Neutrophil (primary cell): Measurements from ENCODE around the gene BDP1.
"Not testable (repeated sequence)": the region's sequence is repeated elsewhere in the genome, so short reads cannot be mapped to it uniquely, and the experiment has no call there.

Experiments used
- H3K27ac ChIP-seq: fragments of 200-600 bp; sonication (generic); 2 replicates; pipeline ENCODE4 v1.5.1; 2016; ENCODE audit warnings: mild to moderate bottlenecking, moderate library complexity
- H3K27me3 ChIP-seq: fragments of 200-600 bp; sonication (generic); 2 replicates; pipeline ENCODE4 v1.6.0; 2016; ENCODE audit warnings: mild to moderate bottlenecking
- H3K36me3 ChIP-seq: fragments of 200-600 bp; sonication (generic); 2 replicates; pipeline ENCODE4 v1.5.1; 2017
- H3K4me1 ChIP-seq, 2 experiments: fragments of 200-600 bp in 1 of 2; sonication (generic) in 1 of 2; 1 replicate in 1 of 2; 2 replicates in 1 of 2; pipeline versions ENCODE4 v1.5.1 to v1.6.1; 2013 to 2016; ENCODE audit warnings: low read depth in 1 of 2, low read length in 1 of 2, mild to moderate bottlenecking in 1 of 2, moderate library complexity in 1 of 2; ENCODE audit not compliant: control insufficient read depth in 1 of 2, insufficient read depth in 1 of 2
- H3K4me3 ChIP-seq, 2 experiments: fragments of 200-600 bp in 1 of 2; sonication (generic) in 1 of 2; 1 replicate in 1 of 2; 2 replicates in 1 of 2; pipeline ENCODE4 v1.5.1; 2013 to 2016; ENCODE audit warnings: low read depth in 1 of 2, low read length in 1 of 2, mild to moderate bottlenecking in 1 of 2, moderate library complexity in 1 of 2
- H3K9me3 ChIP-seq: fragments of 200-600 bp; sonication (generic); 2 replicates; pipeline ENCODE4 v1.5.1; 2016
- CTCF ChIP-seq: fragments of 200-600 bp; sonication (generic); IDR thresholded peaks from 2 replicates; pipeline ENCODE4 v1.5.1; 2016; ENCODE audit warnings: antibody characterized with exemption

BDP1 gene

GRCh38 chr5:71455427-71456361 is at the start of gene BDP1:
TSS of gene BDP1 (plus strand) at chr5:71455651. CDS start at chr5:71455878, 227 bp downstream.
- Histone ChIP-seq H3K27me3 (peaks cover 16% of the 10 kb centered on the region), H3K9me3 (no peaks in the 10 kb centered on the region), H3K4me3 (peak within 1 kb of the TSS; percentile 77 to 79), H3K36me3 (peaks cover 20% of the 10 kb centered on the region), H3K27ac (peak within 1 kb of the TSS; percentile 86), H3K4me1 (peaks cover 11 to 15% of the 10 kb centered on the region in 2 experiments)
- TF ChIP-seq CTCF = no peak

- peaks cover 40% of the 10 kb centered on the region for H3K27me3 ChIP-seq
- H3K4me1 ChIP-seq, H3K9me3 ChIP-seq, H3K36me3 ChIP-seq, H3K4me3 ChIP-seq, H3K27ac ChIP-seq: not testable (repeated sequence)
These were observed 45.4 kb upstream of the BDP1 start for GRCh38 chr5:71410088-71410487.

- not testable (repeated sequence) for H3K9me3 ChIP-seq, H3K4me3 ChIP-seq, H3K27ac ChIP-seq, H3K36me3 ChIP-seq, H3K4me1 ChIP-seq
- peaks cover 35% of the 10 kb centered on the region for H3K27me3 ChIP-seq
These were observed 39.8 kb upstream of the BDP1 start for GRCh38 chr5:71415626-71416025.

- not testable (repeated sequence) for H3K27ac ChIP-seq, H3K36me3 ChIP-seq, H3K9me3 ChIP-seq, H3K4me1 ChIP-seq, H3K4me3 ChIP-seq
- peaks cover 23% of the 10 kb centered on the region for H3K27me3 ChIP-seq
These were observed 37.4 kb upstream of the BDP1 start for GRCh38 chr5:71418026-71418425.

GRCh38 chr5:71421278-71421677 is 34.2 kb upstream of the BDP1 start:
- H3K4me3 ChIP-seq, H3K4me1 ChIP-seq, H3K9me3 ChIP-seq, H3K36me3 ChIP-seq, H3K27ac ChIP-seq: not testable (repeated sequence)
- peaks cover 18% of the 10 kb centered on the region for H3K27me3 ChIP-seq

- not testable (repeated sequence) for H3K4me3 ChIP-seq, H3K27ac ChIP-seq, H3K4me1 ChIP-seq, H3K9me3 ChIP-seq, H3K36me3 ChIP-seq, H3K27me3 ChIP-seq
These were observed 31.6 kb upstream of the BDP1 start for GRCh38 chr5:71423896-71424295.

GRCh38 chr5:71426686-71427474 is 28.6 kb upstream of the BDP1 start:
- not testable (repeated sequence) for H3K4me3 ChIP-seq, H3K27me3 ChIP-seq, H3K4me1 ChIP-seq, H3K9me3 ChIP-seq, H3K27ac ChIP-seq, H3K36me3 ChIP-seq

- H3K9me3 ChIP-seq, H3K27ac ChIP-seq, H3K4me1 ChIP-seq, H3K36me3 ChIP-seq, H3K4me3 ChIP-seq, H3K27me3 ChIP-seq: not testable (repeated sequence)
These were observed 23.0 kb upstream of the BDP1 start for GRCh38 chr5:71432410-71432809.

GRCh38 chr5:71434825-71435224 is 20.6 kb upstream of the BDP1 start:
- H3K9me3 ChIP-seq, H3K36me3 ChIP-seq, H3K4me1 ChIP-seq, H3K27me3 ChIP-seq, H3K27ac ChIP-seq, H3K4me3 ChIP-seq: not testable (repeated sequence)

GRCh38 chr5:71441564-71441963 is 13.9 kb upstream of the BDP1 start:
- not testable (repeated sequence) for H3K36me3 ChIP-seq, H3K4me3 ChIP-seq

GRCh38 chr5:71443891-71444290 is 11.6 kb upstream of the BDP1 start:
- Histone ChIP-seq H3K4me1 (peaks cover 7 to 22% of the 10 kb centered on the region in 2 experiments), H3K27me3 (peaks cover 39% of the 10 kb centered on the region)
- H3K9me3 ChIP-seq, H3K36me3 ChIP-seq, H3K27ac ChIP-seq, H3K4me3 ChIP-seq: not testable (repeated sequence)

More at GRCh38 chr5:71441564-71441963, 13.9 kb upstream of the BDP1 start:
- Histone ChIP-seq H3K27me3 (peaks cover 23% of the 10 kb centered on the region), H3K4me1 (peaks cover 7 to 22% of the 10 kb centered on the region in 2 experiments)
- not testable (repeated sequence) for H3K27ac ChIP-seq, H3K9me3 ChIP-seq

GRCh38 chr5:71445015-71445414 is 10.4 kb upstream of the BDP1 start:
- H3K4me1 ChIP-seq = peaks cover 7 to 22% of the 10 kb centered on the region in 2 experiments
- not testable (repeated sequence) for H3K36me3 ChIP-seq, H3K4me3 ChIP-seq, H3K27ac ChIP-seq, H3K9me3 ChIP-seq
- H3K27me3 ChIP-seq = peaks cover 49% of the 10 kb centered on the region
